Stimulated activated naive CD8-positive, alpha-beta T cell treated with anti-CD3 and anti-CD28 coated beads, Interleukin-15, amount 100 ng/mL, for 72 hours (primary cell): Measurements from ENCODE around the gene OBSCN.
"Not testable (repeated sequence)": the region's sequence is repeated elsewhere in the genome, so short reads cannot be mapped to it uniquely, and the experiment has no call there.

ENCODE experiments used
- ATAC-seq: fragments of 150-1000 bp; cut with Tn5 transposase; 2 replicates; pipeline ENCODE4 v1.10.0; 2021; ENCODE audit warnings: mild to moderate bottlenecking, moderate library complexity
- DNase-seq, 2 donors: peaks; one replicate each; pipeline ENCODE4 v3.0.0; 2021 to 2022
- H3K27ac Mint-ChIP-seq, 2 donors: one replicate each; pipeline ENCODE4 v1.8.0; 2022; ENCODE audit warnings: mild to moderate bottlenecking in 2 of 2, mixed read lengths in 2 of 2, moderate library complexity in 2 of 2
- H3K27me3 Mint-ChIP-seq: one replicate; pipeline ENCODE4 v1.8.0; 2022; ENCODE audit warnings: mixed read lengths
- H3K4me1 Mint-ChIP-seq: one replicate; pipeline ENCODE4 v1.8.0; 2022; ENCODE audit warnings: mild to moderate bottlenecking, mixed read lengths
- H3K4me3 Mint-ChIP-seq, 2 donors: one replicate each; pipeline ENCODE4 v1.8.0; 2022; ENCODE audit warnings: mild to moderate bottlenecking in 2 of 2, mixed read lengths in 2 of 2, moderate library complexity in 1 of 2
- H3K9me3 Mint-ChIP-seq, 2 donors: one replicate each; pipeline ENCODE4 v1.8.0; 2022; ENCODE audit warnings: mixed read lengths in 2 of 2

OBSCN gene

GRCh38 chr1:228224198-228225164, 16.6 kb downstream of the OBSCN start:
- Mint-ChIP-seq H3K27ac (no peak overlapping the region), H3K4me3 (no peak overlapping the region), H3K27me3 (no peaks in the 10 kb centered on the region), H3K9me3 (peaks cover 0 to 24% of the 10 kb centered on the region in 2 donors), H3K4me1 (no peaks in the 10 kb centered on the region)
- DNase-seq (peak in 1 of 2 donors; percentile 4), ATAC-seq (no peak)

GRCh38 chr1:228225165-228225710, 17.4 kb downstream of the OBSCN start:
- Mint-ChIP-seq H3K4me3 (no peak overlapping the region), H3K9me3 (peaks cover 0 to 24% of the 10 kb centered on the region in 2 donors), H3K4me1 (no peaks in the 10 kb centered on the region), H3K27ac (no peak overlapping the region), H3K27me3 (no peaks in the 10 kb centered on the region)
- DNase-seq = no peak
- ATAC-seq = no peak

- peak in 1 of 2 donors; percentile 2 for DNase-seq
- Mint-ChIP-seq H3K4me1 (no peaks in the 10 kb centered on the region), H3K27me3 (no peaks in the 10 kb centered on the region), H3K4me3 (no peak overlapping the region), H3K27ac (no peak overlapping the region), H3K9me3 (peaks cover 0 to 24% of the 10 kb centered on the region in 2 donors)
- ATAC-seq = no peak
Observed at GRCh38 chr1:228225740-228226139, 17.9 kb downstream of the OBSCN start.

- ATAC-seq = no peak
- Mint-ChIP-seq H3K4me3 (no peak overlapping the region), H3K4me1 (no peaks in the 10 kb centered on the region), H3K9me3 (peaks cover 0 to 24% of the 10 kb centered on the region in 2 donors), H3K27ac (no peak overlapping the region), H3K27me3 (no peaks in the 10 kb centered on the region)
- DNase-seq = peak in 1 of 2 donors; percentile 1
Observed at GRCh38 chr1:228226141-228226874, 18.5 kb downstream of the OBSCN start.

- Mint-ChIP-seq H3K4me1 (no peaks in the 10 kb centered on the region), H3K27me3 (no peaks in the 10 kb centered on the region), H3K9me3 (peaks cover 0 to 28% of the 10 kb centered on the region in 2 donors), H3K4me3 (no peak overlapping the region), H3K27ac (peak overlapping the region in 1 of 2 donors; percentile 54)
- ATAC-seq = no peak
- no peak for DNase-seq
Observed at GRCh38 chr1:228226956-228227791, 19.3 kb downstream of the OBSCN start.

- H3K4me1 Mint-ChIP-seq, ATAC-seq, H3K4me3 Mint-ChIP-seq, H3K27me3 Mint-ChIP-seq, DNase-seq, H3K27ac Mint-ChIP-seq: not testable (repeated sequence)
- H3K9me3 Mint-ChIP-seq = peaks cover 5 to 34% of the 10 kb centered on the region in 2 donors
Observed at GRCh38 chr1:228228147-228228546, 20.3 kb downstream of the OBSCN start.

GRCh38 chr1:228228601-228229074, 20.8 kb downstream of the OBSCN start:
- H3K27me3 Mint-ChIP-seq = no peaks in the 10 kb centered on the region
- H3K4me3 Mint-ChIP-seq = no peak overlapping the region
- ATAC-seq (no peak), DNase-seq (no peak)
- no peak overlapping the region for H3K27ac Mint-ChIP-seq
- H3K4me1 Mint-ChIP-seq = no peaks in the 10 kb centered on the region
- peaks cover 10 to 34% of the 10 kb centered on the region in 2 donors for H3K9me3 Mint-ChIP-seq

GRCh38 chr1:228231189-228231588, 23.3 kb downstream of the OBSCN start:
- H3K27me3 Mint-ChIP-seq = no peaks in the 10 kb centered on the region
- DNase-seq (no peak), ATAC-seq (no peak)
- H3K4me3 Mint-ChIP-seq = no peak overlapping the region
- H3K9me3 Mint-ChIP-seq = peaks cover 15 to 22% of the 10 kb centered on the region in 2 donors
- H3K4me1 Mint-ChIP-seq = no peaks in the 10 kb centered on the region
- H3K27ac Mint-ChIP-seq = no peak overlapping the region

- peaks cover 19 to 22% of the 10 kb centered on the region in 2 donors for H3K9me3 Mint-ChIP-seq
- H3K27ac Mint-ChIP-seq = no peak overlapping the region
- H3K4me3 Mint-ChIP-seq = no peak overlapping the region
- H3K27me3 Mint-ChIP-seq = no peaks in the 10 kb centered on the region
- ATAC-seq (no peak), DNase-seq (no peak)
- peaks cover 5% of the 10 kb centered on the region for H3K4me1 Mint-ChIP-seq
Observed at GRCh38 chr1:228233136-228233535, 25.3 kb downstream of the OBSCN start.

- H3K27me3 Mint-ChIP-seq = no peaks in the 10 kb centered on the region
- H3K4me1 Mint-ChIP-seq = peaks cover 5% of the 10 kb centered on the region
- DNase-seq = no peak
- H3K4me3 Mint-ChIP-seq = no peak overlapping the region
- H3K27ac Mint-ChIP-seq = no peak overlapping the region
- ATAC-seq = no peak
- H3K9me3 Mint-ChIP-seq = peaks cover 19 to 34% of the 10 kb centered on the region in 2 donors
Observed at GRCh38 chr1:228234921-228235320, 27.1 kb downstream of the OBSCN start.

- peaks cover 35 to 52% of the 10 kb centered on the region in 2 donors for H3K9me3 Mint-ChIP-seq
- ATAC-seq = peak; percentile 64
- H3K27me3 Mint-ChIP-seq = no peaks in the 10 kb centered on the region
- H3K4me3 Mint-ChIP-seq = no peak overlapping the region
- H3K27ac Mint-ChIP-seq = no peak overlapping the region
- H3K4me1 Mint-ChIP-seq = peaks cover 5% of the 10 kb centered on the region
- no peak for DNase-seq
Observed at GRCh38 chr1:228236744-228237143, 28.9 kb downstream of the OBSCN start.

- Mint-ChIP-seq H3K4me1 (peaks cover 5% of the 10 kb centered on the region), H3K4me3 (no peak overlapping the region), H3K9me3 (peaks cover 44 to 53% of the 10 kb centered on the region in 2 donors)
Observed at GRCh38 chr1:228238007-228238406, 30.2 kb downstream of the OBSCN start.

GRCh38 chr1:228238461-228238860, 30.6 kb downstream of the OBSCN start:
- no peak for ATAC-seq
- DNase-seq = no peak
- Mint-ChIP-seq H3K9me3 (peaks cover 42 to 52% of the 10 kb centered on the region in 2 donors), H3K4me3 (no peak overlapping the region), H3K4me1 (peaks cover 5% of the 10 kb centered on the region), H3K27me3 (no peaks in the 10 kb centered on the region), H3K27ac (no peak overlapping the region)

More at GRCh38 chr1:228238007-228238406, 30.2 kb downstream of the OBSCN start:
- no peak overlapping the region for H3K27ac Mint-ChIP-seq
- no peaks in the 10 kb centered on the region for H3K27me3 Mint-ChIP-seq
- ATAC-seq (no peak), DNase-seq (no peak)

GRCh38 chr1:228240411-228241240, 32.8 kb downstream of the OBSCN start:
- no peaks in the 10 kb centered on the region for H3K27me3 Mint-ChIP-seq
- no peak overlapping the region for H3K27ac Mint-ChIP-seq
- ATAC-seq (no peak), DNase-seq (no peak)
- H3K9me3 Mint-ChIP-seq = peaks cover 53 to 67% of the 10 kb centered on the region in 2 donors
- H3K4me1 Mint-ChIP-seq = peaks cover 5% of the 10 kb centered on the region
- no peak overlapping the region for H3K4me3 Mint-ChIP-seq
